Measurements from ENCODE around the gene GRB14.

The GRB14 gene

GRCh38 chr2:164597983-164598382 is 23.3 kb downstream of the GRB14 start:
- H3K4me3 ChIP-seq (replicated peaks; ENCODE audit: insufficient read depth, low read length) = no peak overlapping the region
- no peak overlapping the region for H3K27ac ChIP-seq (replicated peaks)
- no peak for TF ChIP-seq CTCF (IDR thresholded peaks at IDR 0.05; ENCODE audit: insufficient read depth, low read length)
- no peak for TF ChIP-seq GABPA (IDR thresholded peaks at IDR 0.05; ENCODE audit: low read depth)
- no peak for TF ChIP-seq POLR2AphosphoS5 (IDR thresholded peaks at IDR 0.05; ENCODE audit: low read depth)
- TF ChIP-seq REST (IDR thresholded peaks at IDR 0.05; ENCODE audit: insufficient replicate concordance, low read depth) = no peak
- TF ChIP-seq SPI1 (IDR thresholded peaks at IDR 0.05; ENCODE audit: borderline replicate concordance, low read depth) = peak; percentile 53; the same call in 1 of the 2 replicates
- no peak for DNase-seq (ENCODE audit: low read depth in 1 of 2, low spot score in 1 of 2)
- no peaks in the 10 kb centered on the region for H3K27me3 ChIP-seq (ENCODE audit: insufficient read depth, poor library complexity, severe bottlenecking)

- TF ChIP-seq CTCF (IDR thresholded peaks at IDR 0.05; ENCODE audit: insufficient read depth, low read length) = no peak
- Histone ChIP-seq H3K4me3 (replicated peaks; ENCODE audit: insufficient read depth, low read length) (no peak overlapping the region), H3K27ac (replicated peaks) (no peak overlapping the region), H3K27me3 (ENCODE audit: insufficient read depth, poor library complexity, severe bottlenecking) (no peaks in the 10 kb centered on the region)
- no peak for DNase-seq (ENCODE audit: low read depth in 1 of 2, low spot score in 1 of 2)
These were observed 26.3 kb downstream of the GRB14 start for GRCh38 chr2:164595031-164595430.

- DNase-seq (ENCODE audit: low read depth in 1 of 2, low spot score in 1 of 2) = no peak
- H3K27ac ChIP-seq (replicated peaks) = no peak overlapping the region
- H3K4me3 ChIP-seq (replicated peaks; ENCODE audit: insufficient read depth, low read length) = no peak overlapping the region
- TF ChIP-seq GABPA (IDR thresholded peaks at IDR 0.05; ENCODE audit: low read depth) (no peak), REST (IDR thresholded peaks at IDR 0.05; ENCODE audit: insufficient replicate concordance, low read depth) (no peak), CTCF (IDR thresholded peaks at IDR 0.05; ENCODE audit: insufficient read depth, low read length) (no peak), POLR2AphosphoS5 (IDR thresholded peaks at IDR 0.05; ENCODE audit: low read depth) (no peak), SPI1 (IDR thresholded peaks at IDR 0.05; ENCODE audit: borderline replicate concordance, low read depth) (no peak)
- H3K27me3 ChIP-seq (ENCODE audit: insufficient read depth, poor library complexity, severe bottlenecking) = no peaks in the 10 kb centered on the region
These were observed 27.3 kb downstream of the GRB14 start for GRCh38 chr2:164593959-164594358.

GRCh38 chr2:164593541-164593940 is 27.7 kb downstream of the GRB14 start:
- Histone ChIP-seq H3K4me3 (replicated peaks; ENCODE audit: insufficient read depth, low read length) (no peak overlapping the region), H3K27me3 (ENCODE audit: insufficient read depth, poor library complexity, severe bottlenecking) (no peaks in the 10 kb centered on the region), H3K27ac (replicated peaks) (no peak overlapping the region)
- no peak for DNase-seq (ENCODE audit: low read depth in 1 of 2, low spot score in 1 of 2)
- TF ChIP-seq GABPA (IDR thresholded peaks at IDR 0.05; ENCODE audit: low read depth) (no peak), REST (IDR thresholded peaks at IDR 0.05; ENCODE audit: insufficient replicate concordance, low read depth) (no peak), SPI1 (IDR thresholded peaks at IDR 0.05; ENCODE audit: borderline replicate concordance, low read depth) (no peak), POLR2AphosphoS5 (IDR thresholded peaks at IDR 0.05; ENCODE audit: low read depth) (no peak), CTCF (IDR thresholded peaks at IDR 0.05; ENCODE audit: insufficient read depth, low read length) (no peak)

All from HL-60 (cell line).